Ovary (tissue), 3 donors: ENCODE data around the gene PAM.

Source experiments
- EP300 ChIP-seq: sonication (generic); formaldehyde crosslinking; IDR thresholded peaks from one replicate; pipeline ENCODE4 v1.6.1; 2017; ENCODE audit warnings: antibody characterized with exemption
- TF ChIP-seq, protein P1 (sequence below), 3 donors: fragments of 450-650 bp in 2 of 3; fragments of 200-600 bp in 1 of 3; IDR thresholded peaks; one replicate each; pipeline versions ENCODE4 v1.5.1 to v1.8.0; 2016 to 2022; ENCODE audit warnings: antibody characterized with exemption in 3 of 3, mild to moderate bottlenecking in 1 of 3
- donor health status: DM: no; HTN: no; CAD: no.

DNA sequence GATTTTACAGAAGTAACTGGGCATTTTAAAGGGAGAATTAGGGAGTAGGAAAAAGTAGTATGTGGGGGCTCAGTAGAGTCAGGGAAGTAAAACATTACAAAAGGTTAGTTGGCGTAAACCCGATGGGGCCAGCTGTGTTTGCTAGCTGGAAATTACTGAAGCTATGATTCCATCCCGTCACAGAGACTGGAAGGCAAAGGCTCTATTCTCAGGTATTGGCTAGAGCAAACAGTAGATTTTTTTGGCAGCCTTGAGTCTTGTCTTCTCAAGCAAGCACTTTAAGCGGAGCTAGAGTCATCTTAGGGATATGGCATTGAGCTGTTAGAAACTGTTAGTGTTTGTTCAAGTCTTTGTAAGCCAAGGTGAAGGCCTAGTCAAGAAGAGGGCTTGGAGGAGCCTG, 121.5 kb downstream of the PAM start:
- TF ChIP-seq, protein P1, sequence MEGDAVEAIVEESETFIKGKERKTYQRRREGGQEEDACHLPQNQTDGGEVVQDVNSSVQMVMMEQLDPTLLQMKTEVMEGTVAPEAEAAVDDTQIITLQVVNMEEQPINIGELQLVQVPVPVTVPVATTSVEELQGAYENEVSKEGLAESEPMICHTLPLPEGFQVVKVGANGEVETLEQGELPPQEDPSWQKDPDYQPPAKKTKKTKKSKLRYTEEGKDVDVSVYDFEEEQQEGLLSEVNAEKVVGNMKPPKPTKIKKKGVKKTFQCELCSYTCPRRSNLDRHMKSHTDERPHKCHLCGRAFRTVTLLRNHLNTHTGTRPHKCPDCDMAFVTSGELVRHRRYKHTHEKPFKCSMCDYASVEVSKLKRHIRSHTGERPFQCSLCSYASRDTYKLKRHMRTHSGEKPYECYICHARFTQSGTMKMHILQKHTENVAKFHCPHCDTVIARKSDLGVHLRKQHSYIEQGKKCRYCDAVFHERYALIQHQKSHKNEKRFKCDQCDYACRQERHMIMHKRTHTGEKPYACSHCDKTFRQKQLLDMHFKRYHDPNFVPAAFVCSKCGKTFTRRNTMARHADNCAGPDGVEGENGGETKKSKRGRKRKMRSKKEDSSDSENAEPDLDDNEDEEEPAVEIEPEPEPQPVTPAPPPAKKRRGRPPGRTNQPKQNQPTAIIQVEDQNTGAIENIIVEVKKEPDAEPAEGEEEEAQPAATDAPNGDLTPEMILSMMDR (IDR thresholded peaks at IDR 0.05): no peak
- TF ChIP-seq EP300: no peak
